Measurements from ENCODE around the gene SHTN1.

Gene SHTN1

GRCh38 chr10:116857156-116857555 is 147.8 kb downstream of the SHTN1 start:
- H3K9me3 ChIP-seq (ENCODE audit: control insufficient read depth, insufficient read depth, low read length): no peaks in the 10 kb centered on the region
- no peaks in the 10 kb centered on the region for H3K4me1 ChIP-seq (ENCODE audit: control insufficient read depth, insufficient read depth, low read length)
- no peak overlapping the region for H3K27ac ChIP-seq (ENCODE audit: low read length)
- DNase-seq (ENCODE audit: low read depth, low spot score): no peak
- no CpG with 5 or more reads among the region's 3 CpGs for WGBS (ENCODE audit: insufficient coverage, insufficient read length)
- no peak overlapping the region for H3K4me3 ChIP-seq (ENCODE audit: low read length)
- no peaks in the 10 kb centered on the region for H3K36me3 ChIP-seq (ENCODE audit: control insufficient read depth, insufficient read depth, low read length)
- no peaks in the 10 kb centered on the region for H3K27me3 ChIP-seq (ENCODE audit: control insufficient read depth, insufficient read depth, low read length)

DNA sequence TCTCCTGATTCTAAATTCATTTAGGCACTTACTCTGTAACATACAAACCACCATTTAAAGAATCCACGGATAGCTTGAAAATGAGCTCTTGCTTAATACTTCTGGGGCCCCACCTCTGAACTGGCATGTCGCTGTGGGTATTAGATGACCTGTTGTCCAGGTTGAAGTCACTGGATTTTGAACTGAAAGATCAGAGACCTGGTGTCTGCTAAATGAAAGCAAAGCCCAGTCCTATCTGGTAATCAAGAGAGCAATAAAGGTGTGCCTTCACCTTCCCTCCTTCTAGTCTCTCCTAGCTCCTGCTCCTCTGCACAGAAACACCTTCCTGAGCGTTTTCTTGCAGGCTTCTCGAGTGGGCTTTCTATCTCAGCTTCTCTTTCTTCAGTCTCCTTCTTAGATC is 151.3 kb downstream of the SHTN1 start:
- Histone ChIP-seq H3K9me3 (ENCODE audit: control insufficient read depth, insufficient read depth, low read length) (no peaks in the 10 kb centered on the region), H3K27me3 (ENCODE audit: control insufficient read depth, insufficient read depth, low read length) (no peaks in the 10 kb centered on the region), H3K4me3 (ENCODE audit: low read length) (no peak overlapping the region), H3K27ac (ENCODE audit: low read length) (no peak overlapping the region), H3K4me1 (ENCODE audit: control insufficient read depth, insufficient read depth, low read length) (no peaks in the 10 kb centered on the region), H3K36me3 (ENCODE audit: control insufficient read depth, insufficient read depth, low read length) (no peaks in the 10 kb centered on the region)
- no peak for DNase-seq (ENCODE audit: low read depth, low spot score)
- no CpG with 5 or more reads among the region's 4 CpGs for WGBS (ENCODE audit: insufficient coverage, insufficient read length)

DNA sequence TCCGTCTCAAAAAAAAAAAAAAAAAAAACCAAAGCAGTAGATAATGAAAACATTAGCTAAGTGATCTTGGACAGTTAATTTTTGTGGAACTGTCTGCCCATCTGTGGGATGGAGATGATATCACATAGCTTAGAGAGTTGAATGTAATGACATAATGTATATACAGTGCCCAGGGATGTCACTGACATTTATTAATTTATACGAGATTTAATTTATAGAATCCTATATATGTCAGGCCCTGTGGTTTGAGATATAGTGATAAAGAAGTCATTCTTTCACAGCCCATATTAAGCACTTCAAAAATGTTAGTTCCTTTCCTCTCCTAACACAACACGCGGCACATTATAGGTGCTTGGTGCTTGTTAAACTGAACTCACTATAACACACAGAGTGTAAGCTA is 151.7 kb downstream of the SHTN1 start:
- Histone ChIP-seq H3K4me3 (ENCODE audit: low read length) (no peak overlapping the region), H3K27me3 (ENCODE audit: control insufficient read depth, insufficient read depth, low read length) (no peaks in the 10 kb centered on the region), H3K27ac (ENCODE audit: low read length) (no peak overlapping the region), H3K4me1 (ENCODE audit: control insufficient read depth, insufficient read depth, low read length) (no peaks in the 10 kb centered on the region; the same call in 1 of the 2 replicates), H3K36me3 (ENCODE audit: control insufficient read depth, insufficient read depth, low read length) (no peaks in the 10 kb centered on the region), H3K9me3 (ENCODE audit: control insufficient read depth, insufficient read depth, low read length) (no peaks in the 10 kb centered on the region)
- no CpG with 5 or more reads among the region's 4 CpGs for WGBS (ENCODE audit: insufficient coverage, insufficient read length)
- DNase-seq (ENCODE audit: low read depth, low spot score): no peak

- Histone ChIP-seq H3K36me3 (ENCODE audit: control insufficient read depth, insufficient read depth, low read length) (no peaks in the 10 kb centered on the region), H3K27ac (ENCODE audit: low read length) (no peak overlapping the region), H3K4me1 (ENCODE audit: control insufficient read depth, insufficient read depth, low read length) (peaks cover 1% of the 10 kb centered on the region; the same call in 1 of the 2 replicates), H3K27me3 (ENCODE audit: control insufficient read depth, insufficient read depth, low read length) (no peaks in the 10 kb centered on the region), H3K9me3 (ENCODE audit: control insufficient read depth, insufficient read depth, low read length) (no peaks in the 10 kb centered on the region), H3K4me3 (ENCODE audit: low read length) (no peak overlapping the region)
- DNase-seq (ENCODE audit: low read depth, low spot score): no peak
- WGBS (ENCODE audit: insufficient coverage, insufficient read length): no CpG with 5 or more reads among the region's 1 CpG
Measured at GRCh38 chr10:116852246-116852645, 152.7 kb downstream of the SHTN1 start.

GRCh38 chr10:116850058-116850611 is 154.9 kb downstream of the SHTN1 start:
- no CpG with 5 or more reads among the region's 10 CpGs for WGBS (ENCODE audit: insufficient coverage, insufficient read length)
- no peaks in the 10 kb centered on the region for H3K27me3 ChIP-seq (ENCODE audit: control insufficient read depth, insufficient read depth, low read length)
- no peaks in the 10 kb centered on the region for H3K9me3 ChIP-seq (ENCODE audit: control insufficient read depth, insufficient read depth, low read length)
- no peak overlapping the region for H3K27ac ChIP-seq (ENCODE audit: low read length)
- H3K4me3 ChIP-seq (ENCODE audit: low read length): peak overlapping the region; percentile 51; the same call in 1 of the 2 replicates
- H3K36me3 ChIP-seq (ENCODE audit: control insufficient read depth, insufficient read depth, low read length): no peaks in the 10 kb centered on the region
- no peak for DNase-seq (ENCODE audit: low read depth, low spot score)
- peaks cover 1% of the 10 kb centered on the region; the same call in 1 of the 2 replicates for H3K4me1 ChIP-seq (ENCODE audit: control insufficient read depth, insufficient read depth, low read length)

DNA sequence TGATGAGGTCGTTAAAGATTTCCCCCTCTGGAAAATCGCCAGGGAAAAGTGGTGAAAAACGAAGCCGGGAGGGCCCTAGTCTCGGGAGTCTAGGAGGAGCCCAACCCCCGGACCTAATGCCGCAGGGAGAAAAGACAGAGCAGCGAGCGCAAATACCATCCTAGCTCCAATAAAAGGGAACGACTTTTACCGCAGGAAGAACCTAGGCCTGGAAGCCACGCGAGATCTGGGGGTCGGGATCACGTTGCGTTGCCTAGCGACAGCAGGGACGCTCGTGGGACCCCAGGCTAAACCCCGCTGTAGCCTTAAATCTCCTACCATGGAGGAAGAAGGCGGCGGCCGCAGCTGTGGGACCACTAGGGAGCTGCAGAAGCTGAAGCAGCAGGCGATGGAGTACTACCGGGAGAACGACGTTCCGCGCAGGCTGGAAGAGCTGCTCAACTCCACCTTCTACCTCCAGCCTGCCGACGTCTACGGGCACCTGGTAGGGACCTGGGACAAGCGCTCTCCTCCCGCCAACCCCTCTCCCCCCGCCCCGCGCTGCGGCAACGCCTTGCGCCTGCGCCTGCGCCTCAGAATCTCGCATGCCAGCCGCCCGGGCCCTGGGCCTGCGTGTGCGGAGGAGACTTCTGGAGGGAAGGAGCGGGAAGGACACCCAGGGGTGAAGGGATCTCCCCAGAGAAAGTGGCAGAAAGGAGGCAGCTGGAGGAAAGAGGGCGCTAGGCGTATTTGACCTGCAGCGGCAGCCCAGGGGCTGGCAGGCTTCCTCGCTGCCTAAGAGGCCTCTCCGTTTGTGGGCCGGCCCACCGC is 155.5 kb downstream of the SHTN1 start, which contains the start of gene ENO4:
Gene ENO4, plus strand, starts transcription at position 252 of the 810 bp plus-strand sequence. Its CDS starts 68 bp downstream, at position 320.
- DNase-seq (ENCODE audit: low read depth, low spot score): no peak
- Histone ChIP-seq H3K36me3 (ENCODE audit: control insufficient read depth, insufficient read depth, low read length) (no peaks in the 10 kb centered on the region), H3K27me3 (ENCODE audit: control insufficient read depth, insufficient read depth, low read length) (no peaks in the 10 kb centered on the region), H3K27ac (ENCODE audit: low read length) (no peak within 1 kb of the TSS), H3K9me3 (ENCODE audit: control insufficient read depth, insufficient read depth, low read length) (no peaks in the 10 kb centered on the region), H3K4me3 (ENCODE audit: low read length) (peak within 1 kb of the TSS; percentile 51; the same call in 1 of the 2 replicates), H3K4me1 (ENCODE audit: control insufficient read depth, insufficient read depth, low read length) (peaks cover 1% of the 10 kb centered on the region; the same call in 1 of the 2 replicates)
- WGBS (ENCODE audit: insufficient coverage, insufficient read length): no CpG with 5 or more reads among the region's 55 CpGs

GRCh38 chr10:116848944-116849247 is 156.1 kb downstream of the SHTN1 start:
- Histone ChIP-seq H3K4me3 (ENCODE audit: low read length) (peak overlapping the region; percentile 51; the same call in 1 of the 2 replicates), H3K27me3 (ENCODE audit: control insufficient read depth, insufficient read depth, low read length) (no peaks in the 10 kb centered on the region), H3K27ac (ENCODE audit: low read length) (no peak overlapping the region), H3K36me3 (ENCODE audit: control insufficient read depth, insufficient read depth, low read length) (no peaks in the 10 kb centered on the region), H3K9me3 (ENCODE audit: control insufficient read depth, insufficient read depth, low read length) (no peaks in the 10 kb centered on the region), H3K4me1 (ENCODE audit: control insufficient read depth, insufficient read depth, low read length) (peaks cover 1% of the 10 kb centered on the region; the same call in 1 of the 2 replicates)
- DNase-seq (ENCODE audit: low read depth, low spot score): no peak
- no CpG with 5 or more reads among the region's 23 CpGs for WGBS (ENCODE audit: insufficient coverage, insufficient read length)

- H3K36me3 ChIP-seq (ENCODE audit: control insufficient read depth, insufficient read depth, low read length): no peaks in the 10 kb centered on the region
- WGBS (ENCODE audit: insufficient coverage, insufficient read length): no CpG with 5 or more reads among the region's 17 CpGs
- H3K27ac ChIP-seq (ENCODE audit: low read length): no peak overlapping the region
- peak overlapping the region; percentile 51; the same call in 1 of the 2 replicates for H3K4me3 ChIP-seq (ENCODE audit: low read length)
- peaks cover 1% of the 10 kb centered on the region; the same call in 1 of the 2 replicates for H3K4me1 ChIP-seq (ENCODE audit: control insufficient read depth, insufficient read depth, low read length)
- no peak for DNase-seq (ENCODE audit: low read depth, low spot score)
- no peaks in the 10 kb centered on the region for H3K9me3 ChIP-seq (ENCODE audit: control insufficient read depth, insufficient read depth, low read length)
- H3K27me3 ChIP-seq (ENCODE audit: control insufficient read depth, insufficient read depth, low read length): no peaks in the 10 kb centered on the region
Measured at GRCh38 chr10:116848032-116848943, 156.7 kb downstream of the SHTN1 start.

- Histone ChIP-seq H3K36me3 (ENCODE audit: control insufficient read depth, insufficient read depth, low read length) (no peaks in the 10 kb centered on the region), H3K4me3 (ENCODE audit: low read length) (no peak overlapping the region), H3K27ac (ENCODE audit: low read length) (no peak overlapping the region), H3K9me3 (ENCODE audit: control insufficient read depth, insufficient read depth, low read length) (no peaks in the 10 kb centered on the region), H3K27me3 (ENCODE audit: control insufficient read depth, insufficient read depth, low read length) (no peaks in the 10 kb centered on the region), H3K4me1 (ENCODE audit: control insufficient read depth, insufficient read depth, low read length) (peaks cover 1% of the 10 kb centered on the region; the same call in 1 of the 2 replicates)
- DNase-seq (ENCODE audit: low read depth, low spot score): no peak
- WGBS (ENCODE audit: insufficient coverage, insufficient read length): no CpG with 5 or more reads among the region's 2 CpGs
Measured at GRCh38 chr10:116845823-116846222, 159.2 kb downstream of the SHTN1 start.

Data from iPS DF 6.9 (cell line).